ENCODE results near the gene GJA1.
"Not testable (repeated sequence)": the region's sequence is repeated elsewhere in the genome, so short reads cannot be mapped to it uniquely, and the experiment has no call there.

Gene GJA1

GRCh38 chr6:121437851-121438651 is 2.6 kb downstream of the GJA1 start:
- FAIRE-seq, result no peak

- FAIRE-seq, result no peak
Observed at GRCh38 chr6:121438869-121439268, 3.4 kb downstream of the GJA1 start.

GRCh38 chr6:121439475-121439874 is 4.0 kb downstream of the GJA1 start:
- FAIRE-seq, result no peak

- FAIRE-seq, result no peak
Observed at GRCh38 chr6:121439926-121440325, 4.5 kb downstream of the GJA1 start.

GRCh38 chr6:121441477-121441876 is 6.0 kb downstream of the GJA1 start:
- FAIRE-seq, result no peak

- FAIRE-seq, result no peak
Observed at GRCh38 chr6:121442576-121442975, 7.1 kb downstream of the GJA1 start.

GRCh38 chr6:121443971-121444541 is 8.6 kb downstream of the GJA1 start:
- FAIRE-seq, result no peak

GRCh38 chr6:121446705-121447104 is 11.3 kb downstream of the GJA1 start:
- FAIRE-seq, result not testable (repeated sequence)

- not testable (repeated sequence) for FAIRE-seq
Observed at GRCh38 chr6:121447746-121448145, 12.3 kb downstream of the GJA1 start.

- not testable (repeated sequence) for FAIRE-seq
Observed at GRCh38 chr6:121448528-121448927, 13.1 kb downstream of the GJA1 start.

GRCh38 chr6:121449331-121449730 is 13.9 kb downstream of the GJA1 start:
- no peak for FAIRE-seq

GRCh38 chr6:121450242-121450641 is 14.8 kb downstream of the GJA1 start:
- no peak for FAIRE-seq

- no peak for FAIRE-seq
Observed at GRCh38 chr6:121451250-121451649, 15.8 kb downstream of the GJA1 start.

GRCh38 chr6:121453191-121453590 is 17.7 kb downstream of the GJA1 start:
- FAIRE-seq, result no peak

- FAIRE-seq, result no peak
Observed at GRCh38 chr6:121460170-121460569, 24.7 kb downstream of the GJA1 start.

- no peak for FAIRE-seq
Observed at GRCh38 chr6:121463087-121463486, 27.6 kb downstream of the GJA1 start.

- no peak for FAIRE-seq
Observed at GRCh38 chr6:121465101-121465500, 29.7 kb downstream of the GJA1 start.

- FAIRE-seq, result no peak
Observed at GRCh38 chr6:121479486-121480098, 44.1 kb downstream of the GJA1 start.

- no peak for FAIRE-seq
Observed at GRCh38 chr6:121480099-121480713, 44.8 kb downstream of the GJA1 start.

GRCh38 chr6:121482004-121482693 is 46.7 kb downstream of the GJA1 start:
- no peak for FAIRE-seq

- FAIRE-seq, result no peak
Observed at GRCh38 chr6:121482751-121483150, 47.3 kb downstream of the GJA1 start.

GRCh38 chr6:121485359-121485811 is 49.9 kb downstream of the GJA1 start:
- no peak for FAIRE-seq

- no peak for FAIRE-seq
Observed at GRCh38 chr6:121491576-121491975, 56.1 kb downstream of the GJA1 start.
